ENCODE data around the gene TTC23. TPM values are rescaled to one million over a fixed set of nuclear protein-coding genes. Genes with fewer than 3 reads are reported as not detected.

TTC23 gene
- total RNA-seq, 1 experiment from 2014 or later = 17.8 TPM

- no peak; the same call in 1 of the 2 replicates for TF ChIP-seq IRF1 (CRISPR knock-in tag; IDR thresholded peaks at IDR 0.05)
- no peak for TF ChIP-seq ZNF532 (CRISPR knock-in tag; IDR thresholded peaks at IDR 0.05; ENCODE audit: borderline replicate concordance)
- TF ChIP-seq ATF1 (CRISPR knock-in tag; IDR thresholded peaks at IDR 0.05) = no peak
- TF ChIP-seq ZSCAN18 (CRISPR knock-in tag; IDR thresholded peaks at IDR 0.05) = no peak
- TF ChIP-seq CREM (CRISPR knock-in tag; IDR thresholded peaks at IDR 0.05) = no peak
- no peak for TF ChIP-seq ZNF396 (CRISPR knock-in tag; IDR thresholded peaks at IDR 0.05; ENCODE audit: borderline replicate concordance)
- TF ChIP-seq OVOL2 (CRISPR knock-in tag; IDR thresholded peaks at IDR 0.05; ENCODE audit: borderline replicate concordance) = no peak
- no peak for TF ChIP-seq CREB1 (CRISPR knock-in tag; IDR thresholded peaks at IDR 0.05)
- 0 out of 2 replicates have a peak, but pooled peaks have one; percentile 33 for TF ChIP-seq AFF4 (CRISPR knock-in tag; IDR thresholded peaks at IDR 0.05; ENCODE audit: borderline replicate concordance)
- TF ChIP-seq GABPB1 (CRISPR knock-in tag; IDR thresholded peaks at IDR 0.05) = peak; percentile 71
- no peak for TF ChIP-seq PRRX2 (CRISPR knock-in tag; IDR thresholded peaks at IDR 0.05)
- no peak for TF ChIP-seq ATF2 (CRISPR knock-in tag; IDR thresholded peaks at IDR 0.05; ENCODE audit: borderline replicate concordance, low read depth)
- 0 out of 2 replicates have a peak, but pooled peaks have one; percentile 35 for TF ChIP-seq ZNF138 (CRISPR knock-in tag; conservative IDR thresholded peaks at IDR 0.05)
- no peak for TF ChIP-seq GRHL2 (CRISPR knock-in tag; IDR thresholded peaks at IDR 0.05; ENCODE audit: insufficient replicate concordance, severe bottlenecking)
- no peak for TF ChIP-seq PRDM15 (CRISPR knock-in tag; IDR thresholded peaks at IDR 0.05)
- TF ChIP-seq GTF2I (CRISPR knock-in tag; conservative IDR thresholded peaks at IDR 0.05) = no peak
- no peak for TF ChIP-seq FOXP1 (CRISPR knock-in tag; IDR thresholded peaks at IDR 0.05; ENCODE audit: borderline replicate concordance)
- TF ChIP-seq E2F5 (CRISPR knock-in tag; IDR thresholded peaks at IDR 0.05) = peak; percentile 52
- TF ChIP-seq MAX (CRISPR knock-in tag; IDR thresholded peaks at IDR 0.05) = no peak
- no peak for TF ChIP-seq ELF4 (CRISPR knock-in tag; IDR thresholded peaks at IDR 0.05; ENCODE audit: low read depth)
Measured at GRCh38 chr15:99104788-99105513, 144.4 kb downstream of the TTC23 start, which contains the start of gene SYNM (continued).

Data from WTC11 (cell line).